Measurements from ENCODE around the gene HTT.

- TF ChIP-seq CTCF (IDR thresholded peaks at IDR 0.05) = no peak
- TF ChIP-seq EP300 (IDR thresholded peaks at IDR 0.05) = no peak
These were observed 6.9 kb upstream of the HTT start for GRCh38 chr4:3067473-3068001.

All from upper lobe of left lung (tissue), 4 donors.